RWPE1 (cell line): Measurements from ENCODE around the gene SPATA6L.

Experiments used
- CTCF ChIA-PET: fragments of 350-600 bp; sonication (Branson Sonifier 250); formaldehyde crosslinking; extraction: SDS; loops from one replicate; lab custom pipeline; 2021; lab: Yijun Ruan, JAX
- POLR2A ChIA-PET: fragments of 400-600 bp; formaldehyde crosslinking; extraction: SDS; loops from one replicate; lab custom pipeline; 2020; ENCODE audit warnings: antibody characterized with exemption; ENCODE audit not compliant: low non-redundant PET; lab: Yijun Ruan, JAX
- DNase-seq: peaks from one replicate; pipeline ENCODE4 v3.0.0; 2012; ENCODE audit warnings: low spot score
- H3K27ac ChIP-seq: fragments of 450-650 bp; 2 replicates; pipeline ENCODE4 v1.5.1; 2017
- CTCF ChIP-seq: fragments of 450-650 bp; conservative IDR thresholded peaks from 2 replicates; pipeline ENCODE4 v1.5.1; 2017; ENCODE audit warnings: low read depth, mild to moderate bottlenecking

The SPATA6L gene

GRCh38 chr9:4563105-4563504 lies 103.2 kb downstream of the SPATA6L start:
- ChIA-PET POLR2A (no interaction called here), CTCF (no interaction called here)

GRCh38 chr9:4559261-4560182 lies 106.8 kb downstream of the SPATA6L start:
- CTCF ChIA-PET = no interaction called here
- DNase-seq = no peak
- H3K27ac ChIP-seq = no peak overlapping the region
- POLR2A ChIA-PET = no interaction called here
- TF ChIP-seq CTCF = no peak

More at GRCh38 chr9:4563105-4563504, 103.2 kb downstream of the SPATA6L start:
- no peak for TF ChIP-seq CTCF
- H3K27ac ChIP-seq = no peak overlapping the region
- no peak for DNase-seq

- ChIA-PET CTCF (no interaction called here), POLR2A (no interaction called here)
- no peak overlapping the region for H3K27ac ChIP-seq
- no peak for TF ChIP-seq CTCF
- DNase-seq = no peak
Measured at GRCh38 chr9:4558371-4558998, 107.8 kb downstream of the SPATA6L start.

GRCh38 chr9:4555236-4555635 lies 111.0 kb downstream of the SPATA6L start:
- POLR2A ChIA-PET = no interaction called here
- no peak overlapping the region for H3K27ac ChIP-seq
- CTCF ChIA-PET = no interaction called here
- no peak for DNase-seq
- TF ChIP-seq CTCF = no peak

GRCh38 chr9:4553951-4554381 lies 112.3 kb downstream of the SPATA6L start:
- ChIA-PET CTCF (no interaction called here), POLR2A (no interaction called here)
- DNase-seq = no peak
- no peak for TF ChIP-seq CTCF
- no peak overlapping the region for H3K27ac ChIP-seq

- TF ChIP-seq CTCF = no peak
- POLR2A ChIA-PET = no interaction called here
- DNase-seq = no peak
- no peak overlapping the region for H3K27ac ChIP-seq
- CTCF ChIA-PET = no interaction called here
Measured at GRCh38 chr9:4550777-4551484, 115.3 kb downstream of the SPATA6L start.
